DND-41 (cell line): Measurements from ENCODE around the gene S100A2.

Source experiments
- ATAC-seq: fragments of 200-7000 bp; cut with Tn5 transposase; 3 replicates; pipeline ENCODE4 v1.9.1; 2021; ENCODE audit warnings: low read depth; ENCODE audit not compliant: insufficient read depth
- DNase-seq: peaks from one replicate; pipeline ENCODE4 v3.0.0-alpha.2; 2020
- H2AFZ ChIP-seq: 2 replicates; pipeline ENCODE4 v1.6.0; 2012; ENCODE audit warnings: low read depth, low read length
- H3K27ac ChIP-seq: 2 replicates; pipeline ENCODE4 v1.5.1; 2012; ENCODE audit warnings: low read length, inconsistent platforms
- H3K27me3 ChIP-seq: fragments of 200-600 bp; sonication (generic); 2 replicates; pipeline ENCODE4 v1.6.0; 2012; ENCODE audit warnings: low read length, mild to moderate bottlenecking, inconsistent platforms; ENCODE audit not compliant: insufficient read depth, poor library complexity
- H3K36me3 ChIP-seq: 2 replicates; pipeline ENCODE4 v1.5.1; 2012; ENCODE audit warnings: low read length, inconsistent platforms; ENCODE audit not compliant: insufficient read depth
- H3K4me1 ChIP-seq: 2 replicates; pipeline ENCODE4 v1.5.1; 2012; ENCODE audit warnings: mild to moderate bottlenecking, low read length; ENCODE audit not compliant: insufficient read depth
- H3K4me2 ChIP-seq: 2 replicates; pipeline ENCODE4 v1.6.0; 2012; ENCODE audit warnings: mild to moderate bottlenecking, moderate library complexity, low read length, inconsistent platforms; ENCODE audit not compliant: insufficient read depth
- H3K4me3 ChIP-seq, 2 experiments: fragments of 200-600 bp in 1 of 2; shearing (Covaris generic) in 1 of 2; 2 replicates each; pipeline ENCODE4 v1.5.1; 2012 to 2016; ENCODE audit warnings: inconsistent platforms in 2 of 2, low read length in 2 of 2, mild to moderate bottlenecking in 2 of 2, low read depth in 1 of 2, moderate library complexity in 1 of 2
- H3K79me2 ChIP-seq: 2 replicates; pipeline ENCODE4 v1.6.0; 2012; ENCODE audit warnings: low read length, inconsistent platforms; ENCODE audit not compliant: insufficient read depth
- H3K9ac ChIP-seq: 2 replicates; pipeline ENCODE4 v1.6.0; 2012; ENCODE audit warnings: low read depth, mild to moderate bottlenecking, inconsistent platforms, low read length, moderate library complexity
- H3K9me3 ChIP-seq: 2 replicates; pipeline ENCODE4 v1.5.1; 2012; ENCODE audit warnings: low read length, moderate library complexity, mild to moderate bottlenecking, inconsistent platforms; ENCODE audit not compliant: insufficient read depth, severe bottlenecking
- H4K20me1 ChIP-seq: 2 replicates; pipeline ENCODE4 v1.6.0; 2012; ENCODE audit warnings: low read length; ENCODE audit not compliant: insufficient read depth
- CTCF ChIP-seq: IDR thresholded peaks from 2 replicates; pipeline ENCODE4 v1.5.1; 2012; ENCODE audit warnings: borderline replicate concordance, low read length, moderate library complexity, mild to moderate bottlenecking; ENCODE audit not compliant: poor library complexity, severe bottlenecking; ENCODE audit errors: extremely low read depth
- EZH2 ChIP-seq: IDR thresholded peaks from 3 replicates; pipeline ENCODE4 v1.6.1; 2012; ENCODE audit warnings: borderline replicate concordance, low read depth, mild to moderate bottlenecking, moderate library complexity, low read length, inconsistent platforms; ENCODE audit not compliant: severe bottlenecking

Gene S100A2

GRCh38 chr1:153545067-153546055 lies 20.3 kb downstream of the S100A2 start, which contains the start of gene S100A4:
Gene S100A4, minus strand, starts transcription at chr1:153545806. Its CDS starts 1,012 bp downstream, at chr1:153544794.
- Histone ChIP-seq H3K4me3 (peak within 1 kb of the TSS in 1 of 2 experiments; percentile 21; a peak in 1 of 4 replicates), H4K20me1 (no peaks in the 10 kb centered on the region), H3K79me2 (no peaks in the 10 kb centered on the region), H3K4me1 (peaks cover 63% of the 10 kb centered on the region), H3K9ac (peak within 1 kb of the TSS; percentile 51), H3K27ac (peak within 1 kb of the TSS; percentile 62), H3K9me3 (no peaks in the 10 kb centered on the region), H3K4me2 (peak within 1 kb of the TSS; percentile 49), H3K36me3 (no peaks in the 10 kb centered on the region), H2AFZ (peak within 1 kb of the TSS; percentile 77), H3K27me3 (no peaks in the 10 kb centered on the region)
- ATAC-seq: peak; percentile 80
- TF ChIP-seq CTCF (no peak), EZH2 (no peak)
- DNase-seq: peak; percentile 97

GRCh38 chr1:153544453-153545066 lies 21.1 kb downstream of the S100A2 start:
- H3K4me1 ChIP-seq: peaks cover 71% of the 10 kb centered on the region
- no peaks in the 10 kb centered on the region for H4K20me1 ChIP-seq
- peak overlapping the region; percentile 77 for H2AFZ ChIP-seq
- DNase-seq: no peak
- TF ChIP-seq EZH2 (no peak), CTCF (no peak)
- H3K27me3 ChIP-seq: no peaks in the 10 kb centered on the region
- H3K4me3 ChIP-seq: peak overlapping the region in 1 of 2 experiments; percentile 21; a peak in 1 of 4 replicates
- no peaks in the 10 kb centered on the region for H3K36me3 ChIP-seq
- no peaks in the 10 kb centered on the region for H3K9me3 ChIP-seq
- peak overlapping the region; percentile 51 for H3K9ac ChIP-seq
- no peak for ATAC-seq
- H3K27ac ChIP-seq: peak overlapping the region; percentile 62
- H3K79me2 ChIP-seq: no peaks in the 10 kb centered on the region
- peak overlapping the region; percentile 49 for H3K4me2 ChIP-seq

- TF ChIP-seq CTCF: no peak
- no peak for TF ChIP-seq EZH2
- H2AFZ ChIP-seq: no peak overlapping the region
- H3K4me1 ChIP-seq: peaks cover 73% of the 10 kb centered on the region
- ATAC-seq (no peak), DNase-seq (no peak)
- H3K36me3 ChIP-seq: no peaks in the 10 kb centered on the region
- H4K20me1 ChIP-seq: no peaks in the 10 kb centered on the region
- no peaks in the 10 kb centered on the region for H3K79me2 ChIP-seq
- H3K27ac ChIP-seq: 0 out of 2 replicates have a peak overlapping the region, but pooled peaks have one; percentile 18
- no peak overlapping the region for H3K9ac ChIP-seq
- no peaks in the 10 kb centered on the region for H3K9me3 ChIP-seq
- no peak overlapping the region for H3K4me2 ChIP-seq
- H3K27me3 ChIP-seq: no peaks in the 10 kb centered on the region
- H3K4me3 ChIP-seq: no peak overlapping the region
Measured at GRCh38 chr1:153543736-153544135, 21.9 kb downstream of the S100A2 start.
